NCI-H524 treated with DMSO at 0.1 percent for 48 hours (cell line): ENCODE results near the gene FGF11.
"Not testable (repeated sequence)": the region's sequence is repeated elsewhere in the genome, so short reads cannot be mapped to it uniquely, and the experiment has no call there.

Source experiments
- DNase-seq: peaks from one replicate; lab custom pipeline; 2025; lab: John Stamatoyannopoulos, UW

FGF11 gene

GRCh38 chr17:7479213-7480088, 40.1 kb downstream of the FGF11 start, which contains the start of gene ZBTB4:
ZBTB4 (minus strand) TSS chr17:7479631; CDS start chr17:7466801, 12,830 bp downstream.
- no peak for DNase-seq

GRCh38 chr17:7480089-7480384, 40.7 kb downstream of the FGF11 start:
- DNase-seq: no peak

DNA sequence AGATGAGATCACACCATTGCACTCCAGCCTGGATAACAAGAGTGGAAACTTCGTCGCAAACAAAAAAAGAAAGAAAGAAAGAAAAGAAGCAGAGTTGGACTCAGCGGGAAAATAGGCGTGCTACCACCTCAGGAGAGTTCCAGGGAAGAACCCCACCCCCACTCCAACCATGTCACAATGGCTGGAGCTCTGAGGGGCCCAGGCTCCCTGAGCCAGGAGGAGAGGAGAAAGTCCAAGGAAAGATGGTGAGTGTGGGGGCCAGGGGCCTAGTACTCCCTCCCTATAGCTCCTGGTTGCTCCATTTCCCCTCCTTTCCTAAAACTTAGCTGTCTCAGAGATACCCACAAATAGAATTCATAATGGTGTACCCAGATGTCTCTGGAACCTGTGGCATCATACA, 42.0 kb downstream of the FGF11 start, which contains the start of gene SLC35G6:
Gene SLC35G6 (plus strand): TSS at position 172 of the 400 bp plus-strand sequence. CDS start 71 bp downstream, at position 243.
- not testable (repeated sequence) for DNase-seq

DNA sequence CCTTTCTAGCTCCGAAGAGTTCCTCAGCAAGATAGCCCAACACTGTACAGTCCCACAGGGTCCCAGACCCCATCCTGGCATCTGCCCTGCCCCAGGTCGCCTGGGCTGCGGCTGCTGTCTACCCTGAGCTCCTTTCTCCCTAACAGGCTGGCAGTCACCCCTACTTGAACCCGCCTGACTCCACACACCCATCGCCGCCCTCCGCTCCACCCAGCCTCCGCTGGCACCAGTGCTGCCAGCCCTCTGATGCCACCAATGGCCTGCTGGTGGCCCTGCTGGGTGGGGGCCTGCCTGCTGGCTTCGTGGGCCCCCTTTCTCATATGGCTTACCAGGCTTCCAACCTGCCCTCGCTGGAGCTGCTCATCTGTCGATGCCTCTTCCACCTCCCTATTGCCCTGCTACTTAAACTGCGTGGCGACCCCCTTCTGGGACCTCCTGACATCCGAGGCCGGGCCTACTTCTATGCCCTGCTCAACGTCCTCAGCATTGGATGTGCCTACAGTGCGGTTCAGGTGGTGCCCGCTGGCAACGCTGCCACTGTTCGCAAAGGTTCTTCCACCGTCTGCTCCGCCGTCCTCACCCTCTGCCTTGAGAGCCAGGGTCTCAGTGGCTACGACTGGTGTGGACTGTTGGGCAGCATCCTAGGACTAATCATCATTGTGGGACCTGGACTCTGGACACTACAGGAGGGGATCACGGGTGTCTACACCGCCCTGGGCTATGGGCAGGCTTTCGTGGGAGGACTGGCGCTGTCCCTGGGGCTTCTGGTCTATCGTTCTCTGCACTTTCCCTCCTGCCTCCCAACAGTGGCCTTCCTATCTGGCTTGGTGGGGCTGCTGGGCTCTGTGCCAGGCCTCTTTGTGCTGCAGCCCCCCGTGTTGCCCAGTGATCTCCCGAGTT, 42.8 kb downstream of the FGF11 start:
- DNase-seq: not testable (repeated sequence)

- not testable (repeated sequence) for DNase-seq
Observed at GRCh38 chr17:7482742-7483088, 43.4 kb downstream of the FGF11 start.

- peak; percentile 20 for DNase-seq
Observed at GRCh38 chr17:7483255-7484066, 44.1 kb downstream of the FGF11 start.

- peak; percentile 39 for DNase-seq
Observed at GRCh38 chr17:7484067-7484918, 45.0 kb downstream of the FGF11 start, which contains the start of gene POLR2A. POLR2A (plus strand) TSS chr17:7484366.

DNA sequence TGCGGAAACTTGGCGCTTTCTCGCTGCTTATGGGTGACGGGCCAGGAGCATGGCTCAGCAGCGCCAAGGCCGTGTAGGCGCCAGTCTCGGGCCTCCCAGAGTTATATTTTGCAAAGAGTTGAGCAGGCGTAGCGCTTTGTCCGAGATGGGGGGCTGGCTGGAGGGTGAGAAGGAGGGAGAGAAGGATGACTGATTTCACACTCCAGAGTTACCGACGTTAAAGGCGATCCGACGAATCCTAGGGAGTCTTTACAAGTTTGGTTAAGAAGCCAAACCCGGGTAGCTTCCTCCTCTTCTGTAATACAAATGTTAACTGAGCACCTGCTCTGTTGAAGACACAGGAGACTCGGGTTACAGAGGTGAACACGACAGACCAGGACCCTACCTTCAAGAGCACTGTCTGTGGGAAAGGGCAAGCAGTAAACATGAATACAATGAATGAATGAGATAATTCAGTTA, 45.6 kb downstream of the FGF11 start:
- DNase-seq: no peak

- DNase-seq: no peak
Observed at GRCh38 chr17:7486181-7486580, 46.9 kb downstream of the FGF11 start.

DNA sequence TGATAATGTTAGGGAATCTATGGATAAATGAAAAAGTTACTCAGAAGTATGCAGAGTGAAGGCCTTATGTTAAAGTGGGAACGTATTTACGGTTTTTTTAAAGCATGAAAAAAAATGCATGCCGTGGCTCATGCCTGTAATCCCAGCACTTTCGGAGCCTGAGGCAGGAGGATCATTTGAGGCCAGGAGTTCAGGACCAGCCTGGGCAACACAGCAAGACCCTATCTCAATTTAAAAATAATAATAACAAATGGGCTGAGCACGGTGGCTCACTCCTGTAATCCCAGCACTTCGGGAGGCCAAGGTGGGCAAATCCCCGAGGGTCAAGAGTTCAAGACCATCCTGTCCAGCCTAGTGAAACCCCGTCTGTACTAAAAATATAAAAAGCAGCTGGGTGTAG, 50.8 kb downstream of the FGF11 start:
- DNase-seq: no peak

- DNase-seq: no peak
Observed at GRCh38 chr17:7491583-7491982, 52.3 kb downstream of the FGF11 start.

GRCh38 chr17:7493941-7494340, 54.6 kb downstream of the FGF11 start:
- DNase-seq: no peak
